Caco-2 (cell line): ENCODE data around the gene PRKAR2B. TPM values are rescaled to one million over a fixed set of nuclear protein-coding genes. Genes with fewer than 3 reads are reported as not detected.

ENCODE experiments used
- BruUV-seq: library from RNA; stranded (reverse); fragments of 400-500 nt; replicated peaks from 2 replicates; lab custom pipeline; 2021; lab: Mats Ljungman, UMichigan
- CTCF ChIA-PET: fragments of 300-600 bp; sonication (Branson Sonifier 250); formaldehyde crosslinking; loops from one replicate; lab custom pipeline; 2022; ENCODE audit warnings: antibody characterized with exemption; lab: Charles Lee
- POLR2A ChIA-PET: fragments of 300-600 bp; sonication (Branson Sonifier 250); formaldehyde crosslinking; loops from one replicate; lab custom pipeline; 2022; ENCODE audit warnings: antibody characterized with exemption; lab: Charles Lee
- DNase-seq, 2 experiments: peaks; one replicate each; pipeline versions ENCODE4 v3.0.0 to v3.0.0-alpha.2; 2020 to 2022
- H3K27me3 ChIP-seq: replicated peaks from 2 replicates; pipeline ENCODE4 v1.6.0; 2011; ENCODE audit warnings: low read length; ENCODE audit not compliant: control insufficient read depth, insufficient read depth
- H3K36me3 ChIP-seq: 2 replicates; pipeline ENCODE4 v1.5.1; 2011; ENCODE audit warnings: low read length; ENCODE audit not compliant: control insufficient read depth, insufficient read depth
- H3K4me1 ChIP-seq: fragments of 250-450 bp; sonication (Bioruptor Pico); 2 replicates; pipeline ENCODE4 v1.5.1; 2020; ENCODE audit warnings: mild to moderate bottlenecking
- H3K4me3 ChIP-seq: 2 replicates; pipeline ENCODE4 v1.5.1; 2011; ENCODE audit warnings: low read depth, mild to moderate bottlenecking, control low read depth, low read length
- H3K9me3 ChIP-seq: fragments of 250-450 bp; sonication (Bioruptor Pico); 2 replicates; pipeline ENCODE4 v1.5.1; 2020; ENCODE audit warnings: mild to moderate bottlenecking, moderate library complexity
- H3K27ac Mint-ChIP-seq: one replicate; pipeline ENCODE4 v1.8.0; 2022; ENCODE audit warnings: mixed read lengths; ENCODE audit not compliant: unreplicated experiment
- H3K27me3 Mint-ChIP-seq: one replicate; pipeline ENCODE4 v1.8.0; 2022; ENCODE audit warnings: mixed read lengths; ENCODE audit not compliant: insufficient read depth, unreplicated experiment
- H3K36me3 Mint-ChIP-seq: one replicate; pipeline ENCODE4 v1.8.0; 2022; ENCODE audit warnings: mild to moderate bottlenecking, mixed read lengths; ENCODE audit not compliant: insufficient read depth, unreplicated experiment
- H3K4me1 Mint-ChIP-seq: one replicate; pipeline ENCODE4 v1.8.0; 2022; ENCODE audit warnings: low read depth, mixed read lengths; ENCODE audit not compliant: unreplicated experiment
- H3K4me3 Mint-ChIP-seq: one replicate; pipeline ENCODE4 v1.8.0; 2022; ENCODE audit warnings: mild to moderate bottlenecking, moderate library complexity, mixed read lengths; ENCODE audit not compliant: unreplicated experiment
- H3K9me3 Mint-ChIP-seq: one replicate; pipeline ENCODE4 v1.8.0; 2022; ENCODE audit warnings: mixed read lengths; ENCODE audit not compliant: unreplicated experiment
- intact Hi-C: fragments of 100-400 bp; cut with micrococcal nuclease; formaldehyde crosslinking; loops from one replicate; pipeline ENCODE4 v1.10.0; 2022; ENCODE audit not compliant: unreplicated experiment
- total RNA-seq: library from RNA; stranded (reverse); gene quantifications from 2 replicates; pipeline ENCODE4 v1.2.3, GENCODE V29; 2022
- TF ChIP-seq, protein P1 (sequence below), 2 experiments: fragments of 200-600 bp in 1 of 2; IDR thresholded peaks; 1 replicate in 1 of 2; 2 replicates in 1 of 2; pipeline versions ENCODE4 v1.5.1 to v1.8.0; 2011 to 2022; ENCODE audit warnings: antibody characterized with exemption in 1 of 2, control low read depth in 1 of 2, inconsistent platforms in 1 of 2, low read depth in 1 of 2, low read length in 1 of 2, mild to moderate bottlenecking in 1 of 2, moderate library complexity in 1 of 2; ENCODE audit not compliant: insufficient read depth in 1 of 2, severe bottlenecking in 1 of 2, unreplicated experiment in 1 of 2

PRKAR2B gene
- total RNA-seq, 1 experiment from 2014 or later: 0.07 TPM

DNA sequence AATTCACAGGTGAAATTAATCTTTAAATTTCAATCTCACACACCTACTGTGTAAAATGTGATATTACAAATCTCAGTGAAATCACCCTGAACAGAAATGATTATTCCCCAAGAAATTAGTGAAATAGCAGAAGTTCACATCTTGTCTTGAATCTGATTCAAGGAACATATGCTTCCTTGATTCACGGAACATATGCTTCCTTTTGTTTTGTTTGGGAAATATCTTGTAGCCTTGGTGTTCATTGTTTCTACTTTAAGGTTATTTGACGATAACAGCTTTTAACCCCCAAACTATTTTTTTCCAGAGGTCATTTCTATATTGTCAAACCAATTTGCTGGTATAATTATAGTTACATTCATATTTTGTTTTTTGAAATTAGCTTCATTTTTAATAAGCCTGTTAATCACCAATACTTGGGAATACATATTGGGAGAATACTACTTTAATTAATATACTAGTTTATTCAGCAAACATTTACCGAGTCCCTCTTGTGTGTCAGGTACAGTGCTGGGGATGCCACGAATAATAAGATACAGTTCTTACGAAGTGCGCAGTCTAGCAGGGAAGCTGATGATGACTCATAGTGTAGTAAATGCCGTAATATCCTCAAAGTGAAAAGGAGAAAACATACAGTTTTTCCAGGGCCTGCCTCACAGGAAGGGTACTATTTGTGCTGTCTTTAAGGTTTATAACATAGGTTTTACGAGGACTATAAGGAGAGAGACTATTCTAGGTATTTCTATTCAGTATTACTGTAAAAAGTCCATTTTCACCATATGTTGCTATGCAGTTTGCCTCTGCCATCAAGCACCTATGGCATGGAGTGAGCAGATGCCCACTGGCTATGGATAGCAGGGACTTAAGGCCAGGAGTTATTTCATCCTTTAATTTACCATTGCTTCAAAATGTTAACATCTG is 32.5 kb downstream of the PRKAR2B start:
- no TSS peak for BruUV-seq
- H3K4me3 Mint-ChIP-seq: no peak overlapping the region
- H3K27ac Mint-ChIP-seq: no peak overlapping the region
- CTCF ChIA-PET: no interaction called here
- no peaks in the 10 kb centered on the region for H3K4me1 Mint-ChIP-seq
- no peak for DNase-seq
- Histone ChIP-seq H3K4me3 (no peak overlapping the region), H3K9me3 (no peaks in the 10 kb centered on the region), H3K4me1 (no peaks in the 10 kb centered on the region), H3K36me3 (no peaks in the 10 kb centered on the region), H3K27me3 (no peaks in the 10 kb centered on the region; the same call in 1 of the 2 replicates)
- TF ChIP-seq, protein P1, sequence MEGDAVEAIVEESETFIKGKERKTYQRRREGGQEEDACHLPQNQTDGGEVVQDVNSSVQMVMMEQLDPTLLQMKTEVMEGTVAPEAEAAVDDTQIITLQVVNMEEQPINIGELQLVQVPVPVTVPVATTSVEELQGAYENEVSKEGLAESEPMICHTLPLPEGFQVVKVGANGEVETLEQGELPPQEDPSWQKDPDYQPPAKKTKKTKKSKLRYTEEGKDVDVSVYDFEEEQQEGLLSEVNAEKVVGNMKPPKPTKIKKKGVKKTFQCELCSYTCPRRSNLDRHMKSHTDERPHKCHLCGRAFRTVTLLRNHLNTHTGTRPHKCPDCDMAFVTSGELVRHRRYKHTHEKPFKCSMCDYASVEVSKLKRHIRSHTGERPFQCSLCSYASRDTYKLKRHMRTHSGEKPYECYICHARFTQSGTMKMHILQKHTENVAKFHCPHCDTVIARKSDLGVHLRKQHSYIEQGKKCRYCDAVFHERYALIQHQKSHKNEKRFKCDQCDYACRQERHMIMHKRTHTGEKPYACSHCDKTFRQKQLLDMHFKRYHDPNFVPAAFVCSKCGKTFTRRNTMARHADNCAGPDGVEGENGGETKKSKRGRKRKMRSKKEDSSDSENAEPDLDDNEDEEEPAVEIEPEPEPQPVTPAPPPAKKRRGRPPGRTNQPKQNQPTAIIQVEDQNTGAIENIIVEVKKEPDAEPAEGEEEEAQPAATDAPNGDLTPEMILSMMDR (IDR thresholded peaks at IDR 0.05; ENCODE audit: insufficient read depth in 1 of 2, low read depth in 1 of 2, low read length in 1 of 2, severe bottlenecking in 1 of 2, unreplicated experiment in 1 of 2): no peak
- H3K9me3 Mint-ChIP-seq: no peaks in the 10 kb centered on the region
- POLR2A ChIA-PET: no interaction called here
- peaks cover 13% of the 10 kb centered on the region for H3K27me3 Mint-ChIP-seq
- intact Hi-C loops: no loop called here
- H3K36me3 Mint-ChIP-seq: no peaks in the 10 kb centered on the region

DNA sequence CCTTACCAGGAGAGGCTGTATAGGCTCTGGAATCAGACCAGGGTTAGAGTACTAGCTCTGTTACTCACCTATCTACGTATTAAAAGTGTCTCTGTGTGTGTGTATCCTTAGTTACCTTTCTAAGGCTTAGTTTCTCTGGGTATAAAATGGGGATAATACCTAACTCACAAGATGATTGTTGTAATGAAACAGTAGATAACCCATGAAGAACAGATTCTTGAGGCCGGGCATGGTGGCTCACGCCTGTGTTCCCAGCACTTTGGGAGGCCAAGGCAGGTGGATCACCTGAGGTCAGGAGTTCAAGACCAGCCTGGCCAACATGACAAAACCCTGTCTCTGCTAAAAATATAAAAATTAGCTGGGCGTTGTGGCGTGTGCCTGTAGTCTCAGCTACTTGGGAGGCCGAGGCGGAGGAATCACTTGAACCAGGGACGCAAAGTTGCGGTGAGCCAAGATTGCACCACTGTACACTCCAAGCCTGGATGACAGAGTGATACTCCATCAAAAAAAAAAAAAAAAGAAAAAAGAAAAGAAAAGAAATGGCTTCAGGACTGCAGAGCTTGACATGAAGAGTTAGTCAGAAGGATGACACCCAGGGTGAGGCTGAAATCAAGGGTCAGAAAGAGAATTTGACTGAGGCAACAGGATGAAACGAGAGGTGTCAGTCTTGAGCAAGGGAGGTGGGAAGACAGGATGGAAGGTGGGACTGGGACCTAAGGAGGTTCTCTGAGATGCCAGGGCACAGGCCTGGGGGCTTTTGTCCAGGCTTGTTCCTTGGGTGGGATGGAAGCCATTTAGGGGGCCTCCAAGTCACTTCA is 33.4 kb downstream of the PRKAR2B start:
- Mint-ChIP-seq H3K36me3 (no peaks in the 10 kb centered on the region), H3K9me3 (no peaks in the 10 kb centered on the region), H3K27me3 (peaks cover 16% of the 10 kb centered on the region), H3K27ac (no peak overlapping the region), H3K4me1 (no peaks in the 10 kb centered on the region), H3K4me3 (no peak overlapping the region)
- no TSS peak for BruUV-seq
- H3K27me3 ChIP-seq: no peaks in the 10 kb centered on the region; the same call in 1 of the 2 replicates
- ChIA-PET CTCF (no interaction called here), POLR2A (no interaction called here)
- no peaks in the 10 kb centered on the region for H3K9me3 ChIP-seq
- DNase-seq: no peak
- H3K4me1 ChIP-seq: no peaks in the 10 kb centered on the region
- H3K36me3 ChIP-seq: no peaks in the 10 kb centered on the region
- TF ChIP-seq, protein P1 (IDR thresholded peaks at IDR 0.05; ENCODE audit: insufficient read depth in 1 of 2, low read depth in 1 of 2, low read length in 1 of 2, severe bottlenecking in 1 of 2, unreplicated experiment in 1 of 2): no peak
- no peak overlapping the region for H3K4me3 ChIP-seq
- intact Hi-C loops: no loop called here

DNA sequence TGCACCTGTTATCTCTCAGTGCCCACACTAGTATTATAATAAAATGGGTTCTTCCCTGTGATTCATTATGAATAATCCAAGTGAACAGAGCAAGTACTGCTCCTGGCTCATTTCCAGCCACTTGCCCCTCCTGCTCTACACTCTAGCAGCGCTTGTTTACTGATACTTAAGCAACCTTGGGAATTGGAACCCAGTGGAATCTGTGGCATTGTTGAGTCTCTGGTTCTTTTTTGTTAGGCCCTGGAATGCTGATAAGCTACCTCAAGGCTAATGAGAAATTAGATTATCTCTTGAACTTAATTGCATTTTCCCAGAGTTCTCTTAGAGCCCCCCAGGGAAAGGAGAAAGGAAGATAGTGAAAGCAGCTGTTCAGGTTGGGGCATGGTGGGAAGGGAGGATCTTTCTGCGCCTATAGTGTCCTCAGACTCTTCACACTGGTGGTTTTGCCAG is 34.0 kb downstream of the PRKAR2B start:
- peaks cover 16% of the 10 kb centered on the region for H3K27me3 Mint-ChIP-seq
- no peaks in the 10 kb centered on the region; the same call in 1 of the 2 replicates for H3K27me3 ChIP-seq
- no peaks in the 10 kb centered on the region for H3K36me3 Mint-ChIP-seq
- no peaks in the 10 kb centered on the region for H3K9me3 Mint-ChIP-seq
- H3K9me3 ChIP-seq: no peaks in the 10 kb centered on the region
- TF ChIP-seq, protein P1 (IDR thresholded peaks at IDR 0.05; ENCODE audit: insufficient read depth in 1 of 2, low read depth in 1 of 2, low read length in 1 of 2, severe bottlenecking in 1 of 2, unreplicated experiment in 1 of 2): no peak
- H3K4me3 Mint-ChIP-seq: no peak overlapping the region
- BruUV-seq: no TSS peak
- no peaks in the 10 kb centered on the region for H3K4me1 Mint-ChIP-seq
- H3K4me3 ChIP-seq: no peak overlapping the region
- ChIA-PET CTCF (interaction anchor here (0.6 kb wide), 1 partner anchor 23 kb away, joined by 6 read pairs; no protein-coding TSS in a partner anchor), POLR2A (no interaction called here)
- no peak for DNase-seq
- intact Hi-C loops: no loop called here
- no peak overlapping the region for H3K27ac Mint-ChIP-seq
- H3K4me1 ChIP-seq: no peaks in the 10 kb centered on the region
- no peaks in the 10 kb centered on the region for H3K36me3 ChIP-seq
